Heart right ventricle (tissue), 16 donors: ENCODE results near the gene SPTB. TPM values are rescaled to one million over a fixed set of nuclear protein-coding genes. Genes with fewer than 3 reads are reported as not detected.

Experiments
- ATAC-seq, 8 donors: fragments of 200-7000 bp; cut with Tn5 transposase; one replicate each; pipeline ENCODE4 v1.9.1; 2020; ENCODE audit warnings: mild to moderate bottlenecking in 8 of 8, moderate library complexity in 8 of 8, moderate number of reproducible peaks in 1 of 8
- DNase-seq, 2 donors: peaks; one replicate each; pipeline ENCODE4 v3.0.0-alpha.2; 2020
- H3K27ac ChIP-seq, 10 donors: fragments of 200-600 bp; sonication (generic) in 2 of 10; one replicate each; pipeline versions ENCODE4 v1.5.0 to v1.8.0; 2020 to 2022; ENCODE audit warnings: mild to moderate bottlenecking in 3 of 10
- H3K27me3 ChIP-seq, 7 donors: fragments of 200-600 bp; one replicate each; pipeline ENCODE4 v1.8.0; 2021 to 2022; ENCODE audit warnings: mild to moderate bottlenecking in 2 of 7
- H3K36me3 ChIP-seq, 9 donors: fragments of 200-600 bp; sonication (generic) in 1 of 9; one replicate each; pipeline versions ENCODE4 v1.5.0 to v1.8.0; 2020 to 2022; ENCODE audit warnings: mild to moderate bottlenecking in 2 of 9
- H3K4me1 ChIP-seq, 9 donors: fragments of 200-600 bp; sonication (generic) in 1 of 9; one replicate each; pipeline versions ENCODE4 v1.5.0 to v1.8.0; 2020 to 2022; ENCODE audit warnings: mild to moderate bottlenecking in 4 of 9
- H3K4me3 ChIP-seq, 10 donors: fragments of 200-600 bp; sonication (generic) in 2 of 10; one replicate each; pipeline versions ENCODE4 v1.5.0 to v1.8.0; 2020 to 2022; ENCODE audit warnings: mild to moderate bottlenecking in 7 of 10, moderate library complexity in 2 of 10
- H3K9me3 ChIP-seq, 11 donors: fragments of 200-600 bp in 10 of 11; sonication (generic) in 2 of 11; one replicate each; pipeline versions ENCODE4 v1.5.0 to v1.8.0; 2013 to 2022; ENCODE audit warnings: mild to moderate bottlenecking in 2 of 11, control low read depth in 1 of 11, moderate library complexity in 1 of 11
- CTCF ChIP-seq, 9 donors: fragments of 200-600 bp; sonication (generic) in 2 of 9; IDR thresholded peaks; one replicate each; pipeline versions ENCODE4 v1.5.0 to v1.8.0; 2021 to 2022; ENCODE audit warnings: antibody characterized with exemption in 9 of 9, mild to moderate bottlenecking in 5 of 9, moderate library complexity in 1 of 9
- WGBS, 2 donors: extraction: QIAGEN DNeasy Blood & Tissue Kit; methylation state at CpG; one replicate each; pipeline ENCODE4 v1.1.7; 2013; ENCODE audit warnings: inconsistent platforms in 1 of 2; 5-methylcytosine and 5-hydroxymethylcytosine counted together
- intact Hi-C, 10 donors: fragments of 100-400 bp; cut with DNase I; formaldehyde crosslinking; loops; one replicate each; pipeline versions ENCODE4 v1.11.1 to v1.14.2; 2022
- polyA plus RNA-seq, 2 donors: library from polyadenylated mRNA; stranded (reverse); fragments of 200-250 nt; gene quantifications; one replicate each; pipeline ENCODE4 v1.2.3, GENCODE V29; 2013
- total RNA-seq, 10 donors: library from RNA; stranded (reverse); fragmentation: NEBNext Ultra II Directional in 3 of 10; extraction: Animal tissue kit (Norgen Biotek cat#: 25700) in 3 of 10; gene quantifications; one replicate each; pipeline versions ENCODE4 v1.2.1 to v1.2.4, GENCODE V29; 2021 to 2023
- donor health status: Arrhythmogenic right ventricular cardiomyopathy.
- donor health status: ischemic (EF 13 %, LVEDD 7.1; RV severe dilation, severe dysfunction).
- donor health status: healthy with polysubstance abuse.
- donor health status: DM: no; HTN: yes; CAD: no.
- donor health status: DM: no; HTN: no; CAD: no.
- donor health status: ischemic (EF 25% LVEDD 6.9; RV normal size, moderate dysfunction).
- donor health status: ischemic (EF 25% LVEDD 5.7; RV mildly dilated, moderate dysfunction).
- donor health status: healthy.
- donor health status: DM: yes; HTN: yes; CAD: no.
- donor health status: Ischemic cardiomyopathy.
- donor health status: ischemic (EF 35%, LVEDD 5.7; RV mildly dilated, moderate dysfunction).
- donor health status: nonischemic (EF 11% LVEDD 7.7; RV severe dilation, severe dysfunction).
- donor health status: DM: yes; HTN: yes; CAD: no.
- donor health status: PGD.
- donor health status: ischemic (EF 29% LVEDD 5.4; RV normal size, mild dysfunction).
- donor health status: nonischemic (EF 23%, LVEDD 6.1; RV moderate dilation, normal function).

SPTB gene
- total and polyA plus RNA-seq, 12 donors, result 24.0 to 114 (median 92.1) TPM

DNA sequence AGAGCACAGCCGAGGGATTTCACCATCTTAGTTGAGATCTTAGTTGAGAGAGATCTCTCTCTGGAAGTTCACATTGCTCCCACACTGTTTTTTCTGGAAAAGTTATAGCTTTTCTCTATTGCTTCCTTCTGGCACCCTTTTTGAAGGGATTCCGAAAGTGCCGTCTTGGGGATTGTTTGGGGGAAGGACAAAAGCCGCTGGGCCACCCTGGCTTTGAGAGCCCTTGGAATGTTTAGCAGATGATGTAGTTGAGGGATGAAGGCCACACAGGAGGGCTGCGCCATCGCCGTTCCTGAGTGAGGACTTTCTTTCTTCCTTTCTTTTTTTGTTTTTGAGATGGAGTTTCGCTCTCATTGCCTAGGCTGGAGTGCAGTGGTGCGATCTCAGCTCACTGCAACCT lies 157.8 kb downstream of the SPTB start:
- TF ChIP-seq CTCF (IDR thresholded peaks at IDR 0.05), result no peak
- no peak for ATAC-seq

GRCh38 chr14:64721391-64721791 lies 158.3 kb downstream of the SPTB start:
- no peak for TF ChIP-seq CTCF (IDR thresholded peaks at IDR 0.05)

More for the DNA sequence above, 157.8 kb downstream of the SPTB start:
- intact Hi-C loops, result loop anchor here in 1 of 10 donors (5.0 kb wide), 1 partner anchor 35 kb away; no protein-coding TSS in a partner anchor
- H3K4me3 ChIP-seq, result peak overlapping the region in 1 of 10 donors; percentile 8
- H3K36me3 ChIP-seq, result no peaks in the 10 kb centered on the region
- no peak for DNase-seq
- no peaks in the 10 kb centered on the region for H3K27me3 ChIP-seq
- 70 to 81% methylated on average over 9 of the region's 9 CpGs for WGBS, 2 donors
- H3K4me1 ChIP-seq, result peaks cover 31 to 96% (median 78%) of the 10 kb centered on the region in 9 donors
- H3K27ac ChIP-seq, result peak overlapping the region in 9 of 10 donors; percentile 14 to 81 (median 66)
- no peaks in the 10 kb centered on the region for H3K9me3 ChIP-seq

DNA sequence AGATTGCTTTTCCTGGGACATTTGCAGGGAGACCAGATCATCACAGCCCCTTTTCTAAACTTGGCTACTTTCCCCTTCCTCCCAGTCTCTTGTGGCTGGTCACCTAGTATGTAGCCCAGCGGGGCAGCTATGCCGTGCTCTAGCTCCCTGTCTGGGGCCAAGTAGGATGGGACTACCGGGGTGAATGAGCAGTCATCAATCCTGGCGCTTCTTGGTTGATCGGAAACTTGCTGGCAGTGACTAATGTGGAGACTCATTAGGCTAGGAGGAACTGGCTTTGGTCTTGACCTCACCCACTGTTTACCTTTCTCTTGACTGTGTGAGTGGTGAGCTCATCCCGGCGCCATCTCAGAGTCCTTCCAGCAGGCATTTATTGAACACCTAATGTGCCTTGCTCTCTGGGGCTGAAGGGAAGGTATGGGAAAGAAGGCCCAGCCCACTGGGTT lies 159.6 kb downstream of the SPTB start:
- intact Hi-C loops, result loop anchor here in 1 of 10 donors (5.0 kb wide), 1 partner anchor 37 kb away; no protein-coding TSS in a partner anchor
- ATAC-seq (no peak), DNase-seq (no peak)
- WGBS, 2 donors, result 84 to 92% methylated on average over 7 of the region's 7 CpGs
- Histone ChIP-seq H3K9me3 (no peaks in the 10 kb centered on the region), H3K36me3 (no peaks in the 10 kb centered on the region), H3K4me3 (no peak overlapping the region), H3K27ac (peak overlapping the region in 4 of 10 donors; percentile 5 to 81 (median 32)), H3K27me3 (no peaks in the 10 kb centered on the region), H3K4me1 (peaks cover 22 to 97% (median 67%) of the 10 kb centered on the region in 9 donors)
- no peak for TF ChIP-seq CTCF (IDR thresholded peaks at IDR 0.05)

More at GRCh38 chr14:64721391-64721791, 158.3 kb downstream of the SPTB start:
- H3K36me3 ChIP-seq, result no peaks in the 10 kb centered on the region
- no peaks in the 10 kb centered on the region for H3K27me3 ChIP-seq
- 37 to 40% methylated on average over 5 of the region's 5 CpGs for WGBS, 2 donors
- no peaks in the 10 kb centered on the region for H3K9me3 ChIP-seq
- H3K4me1 ChIP-seq, result peaks cover 31 to 99% (median 80%) of the 10 kb centered on the region in 9 donors
- intact Hi-C loops, result loop anchor here in 1 of 10 donors (5.0 kb wide), 1 partner anchor 36 kb away; no protein-coding TSS in a partner anchor
- peak overlapping the region in 9 of 10 donors; percentile 14 to 81 (median 66) for H3K27ac ChIP-seq
- no peak overlapping the region for H3K4me3 ChIP-seq
- peak in 1 of 2 donors; percentile 51 for DNase-seq
- peak; percentile 17 to 63 (median 46) for ATAC-seq

DNA sequence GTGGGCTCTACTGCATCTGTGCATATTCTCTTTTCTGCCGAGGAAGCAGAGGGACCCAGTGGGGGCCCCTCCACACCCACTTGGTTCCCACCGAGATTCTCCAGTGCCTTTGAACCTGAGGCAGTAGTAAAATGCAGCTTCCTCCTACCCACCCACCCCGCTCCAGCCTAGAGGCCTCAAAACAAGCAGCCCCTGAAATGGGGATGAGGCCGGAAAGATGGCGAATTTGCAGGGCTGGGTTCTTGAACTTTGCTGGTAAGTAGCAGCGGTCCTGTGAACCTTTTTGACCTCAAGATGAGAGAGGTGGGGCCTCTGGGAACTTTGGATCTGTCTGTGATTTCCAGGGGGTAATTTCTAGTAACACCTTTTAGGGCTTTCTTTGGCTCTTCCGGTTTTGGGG lies 160.1 kb downstream of the SPTB start:
- Histone ChIP-seq H3K9me3 (no peaks in the 10 kb centered on the region), H3K36me3 (no peaks in the 10 kb centered on the region), H3K27ac (peak overlapping the region in 4 of 10 donors; percentile 5 to 81 (median 32)), H3K4me1 (peaks cover 21 to 95% (median 62%) of the 10 kb centered on the region in 9 donors), H3K27me3 (no peaks in the 10 kb centered on the region), H3K4me3 (no peak overlapping the region)
- DNase-seq (no peak), ATAC-seq (no peak)
- intact Hi-C loops, result loop anchor here in 3 of 10 donors (5.0 kb wide), 2 partner anchors 33 to 37 kb away; no protein-coding TSS in a partner anchor
- WGBS, 2 donors, result 86 to 91% methylated on average over 7 of the region's 7 CpGs
- TF ChIP-seq CTCF (IDR thresholded peaks at IDR 0.05), result no peak
